ENCODE measurements around the gene POLD2.
"Not testable (repeated sequence)": the region's sequence is repeated elsewhere in the genome, so short reads cannot be mapped to it uniquely, and the experiment has no call there.

Gene POLD2

GRCh38 chr7:44123190-44124003 is at the start of gene POLD2:
TSS of gene POLD2 (minus strand) at chr7:44123548. CDS start at chr7:44122053, 1,495 bp downstream.
- peak; percentile 96 for DNase-seq

- no peak for DNase-seq
Observed at GRCh38 chr7:44172803-44173424, 49.6 kb upstream of the POLD2 start.

- DNase-seq: no peak
Observed at GRCh38 chr7:44172352-44172751, 49.0 kb upstream of the POLD2 start.

- not testable (repeated sequence) for DNase-seq
Observed at GRCh38 chr7:44171901-44172300, 48.6 kb upstream of the POLD2 start.

GRCh38 chr7:44167920-44168319 is 44.6 kb upstream of the POLD2 start:
- no peak for DNase-seq

GRCh38 chr7:44163591-44163990 is 40.2 kb upstream of the POLD2 start:
- no peak for DNase-seq

- no peak for DNase-seq
Observed at GRCh38 chr7:44162785-44163395, 39.5 kb upstream of the POLD2 start.

GRCh38 chr7:44162179-44162578 is 38.8 kb upstream of the POLD2 start:
- DNase-seq: no peak

- no peak for DNase-seq
Observed at GRCh38 chr7:44161371-44161770, 38.0 kb upstream of the POLD2 start.

- no peak for DNase-seq
Observed at GRCh38 chr7:44159824-44160630, 36.7 kb upstream of the POLD2 start.

- no peak for DNase-seq
Observed at GRCh38 chr7:44158873-44159631, 35.7 kb upstream of the POLD2 start.

- no peak for DNase-seq
Observed at GRCh38 chr7:44158096-44158872, 34.9 kb upstream of the POLD2 start.

GRCh38 chr7:44157116-44158080 is 34.0 kb upstream of the POLD2 start:
- no peak for DNase-seq

- no peak for DNase-seq
Observed at GRCh38 chr7:44156453-44157010, 33.2 kb upstream of the POLD2 start.

- DNase-seq: no peak
Observed at GRCh38 chr7:44155191-44156185, 32.1 kb upstream of the POLD2 start.

- DNase-seq: no peak
Observed at GRCh38 chr7:44154703-44155102, 31.4 kb upstream of the POLD2 start.

GRCh38 chr7:44153948-44154335 is 30.6 kb upstream of the POLD2 start:
- no peak for DNase-seq
